GM04504 (cell line): ENCODE data around the gene EFCAB11.

ENCODE experiments used
- DNase-seq: peaks from one replicate; pipeline ENCODE4 v3.0.0-alpha.2; 2012; ENCODE audit warnings: low read depth

EFCAB11 gene

DNA sequence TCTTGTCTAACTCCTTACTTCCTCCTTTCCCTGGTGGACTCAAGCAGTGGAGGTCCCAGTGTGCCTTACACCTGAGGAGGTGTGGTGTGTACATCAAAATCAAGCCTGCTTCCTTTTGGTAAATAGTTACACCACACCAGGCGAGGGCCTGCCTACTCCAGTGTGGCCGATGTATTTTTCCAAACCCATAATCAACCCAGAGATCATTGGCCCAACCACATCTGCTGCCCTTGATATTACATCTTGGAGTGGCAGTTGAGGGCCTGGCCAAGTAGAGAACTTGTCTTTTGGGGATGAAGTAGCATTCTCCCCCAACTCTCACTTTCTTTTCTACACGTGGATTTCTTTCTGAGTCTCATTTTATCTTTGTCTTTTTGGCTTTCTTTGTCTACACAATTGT, 187.4 kb downstream of the EFCAB11 start:
- DNase-seq = no peak

DNA sequence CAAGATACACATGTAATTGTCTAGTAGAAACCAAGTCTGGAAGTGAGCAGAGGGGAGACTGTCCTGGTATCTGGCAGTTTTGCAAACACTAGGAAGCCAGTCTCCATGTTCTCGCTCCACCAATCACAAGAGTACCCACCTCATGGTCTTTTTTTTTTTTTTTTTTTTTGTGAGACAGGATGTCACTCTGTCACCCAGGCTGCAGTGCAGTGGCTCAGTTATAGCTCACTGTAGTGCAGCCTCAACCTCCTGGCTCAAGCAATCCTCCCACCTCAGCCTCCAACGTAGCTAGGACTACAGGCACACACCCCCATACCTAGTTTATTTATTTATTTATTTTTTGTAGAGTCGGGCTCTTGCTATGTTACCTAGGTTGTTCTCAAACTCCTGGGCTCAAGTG, 189.2 kb downstream of the EFCAB11 start:
- no peak for DNase-seq

DNA sequence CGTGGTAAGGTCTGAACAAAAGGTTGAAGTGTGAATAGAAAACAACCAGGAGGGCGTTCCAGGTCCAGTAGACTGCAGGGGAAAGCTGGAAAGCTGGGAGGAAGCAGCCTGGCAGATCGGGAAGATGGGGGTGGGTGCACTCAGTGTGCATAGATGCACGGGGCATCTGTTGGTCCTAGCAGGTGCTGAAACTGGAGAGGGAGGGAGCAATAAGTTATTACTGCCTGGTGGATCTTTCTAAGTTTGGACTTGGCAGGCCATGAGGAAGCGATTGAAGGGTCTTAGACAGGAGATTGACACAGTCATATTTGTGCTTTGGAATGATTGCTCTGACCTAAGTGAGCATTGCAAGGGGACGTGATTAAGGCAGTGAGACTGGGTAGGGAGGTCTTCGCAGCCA, 194.4 kb downstream of the EFCAB11 start:
- DNase-seq = no peak

DNA sequence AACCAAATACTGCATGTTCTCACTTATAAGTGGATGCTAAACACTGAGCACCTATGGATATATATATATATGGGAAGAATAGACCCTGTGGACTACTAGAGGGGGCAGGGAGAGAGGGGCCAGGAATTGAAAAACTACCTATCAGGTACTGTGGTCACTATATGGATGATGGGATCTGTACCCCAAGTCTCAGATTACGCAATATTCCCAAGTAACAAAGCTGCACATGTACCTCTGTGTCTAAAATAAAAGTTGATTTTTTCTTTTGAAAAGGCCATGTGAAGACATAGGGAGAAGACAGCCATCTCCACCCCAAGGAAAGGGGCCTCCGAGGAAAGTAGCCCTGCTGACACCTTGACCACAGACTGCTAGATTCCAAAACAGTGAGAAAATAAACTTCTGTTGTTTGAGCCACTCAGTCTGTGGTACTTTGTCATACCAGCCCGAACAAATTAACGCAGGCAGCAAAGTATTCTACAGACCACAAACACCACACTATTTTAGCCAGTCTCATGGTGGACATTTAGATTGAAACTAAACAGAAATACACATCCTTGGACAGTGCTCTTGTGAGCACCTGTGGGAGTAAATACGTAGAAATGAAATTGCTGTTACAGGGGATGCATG, 197.1 kb downstream of the EFCAB11 start:
- DNase-seq = no peak

DNA sequence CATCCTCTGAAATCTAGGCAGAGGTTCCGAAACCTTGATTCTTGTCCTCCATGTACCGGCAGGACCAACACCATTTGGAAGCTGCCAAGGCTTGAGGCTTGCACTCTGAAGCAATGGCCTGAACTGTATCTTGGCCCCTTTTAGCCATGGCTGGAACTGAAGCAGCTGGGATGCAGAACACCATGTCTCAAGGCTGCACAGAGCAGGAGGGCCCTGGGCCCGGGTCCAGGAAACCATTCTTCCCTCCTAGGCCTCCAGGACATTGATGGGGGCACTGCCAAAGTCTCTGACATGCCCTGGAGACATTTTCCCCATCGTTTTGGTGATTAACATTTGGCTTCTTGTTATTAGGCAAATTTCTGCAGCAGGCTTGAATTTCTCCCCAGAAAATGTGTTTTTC, 198.7 kb downstream of the EFCAB11 start:
- DNase-seq = no peak

DNA sequence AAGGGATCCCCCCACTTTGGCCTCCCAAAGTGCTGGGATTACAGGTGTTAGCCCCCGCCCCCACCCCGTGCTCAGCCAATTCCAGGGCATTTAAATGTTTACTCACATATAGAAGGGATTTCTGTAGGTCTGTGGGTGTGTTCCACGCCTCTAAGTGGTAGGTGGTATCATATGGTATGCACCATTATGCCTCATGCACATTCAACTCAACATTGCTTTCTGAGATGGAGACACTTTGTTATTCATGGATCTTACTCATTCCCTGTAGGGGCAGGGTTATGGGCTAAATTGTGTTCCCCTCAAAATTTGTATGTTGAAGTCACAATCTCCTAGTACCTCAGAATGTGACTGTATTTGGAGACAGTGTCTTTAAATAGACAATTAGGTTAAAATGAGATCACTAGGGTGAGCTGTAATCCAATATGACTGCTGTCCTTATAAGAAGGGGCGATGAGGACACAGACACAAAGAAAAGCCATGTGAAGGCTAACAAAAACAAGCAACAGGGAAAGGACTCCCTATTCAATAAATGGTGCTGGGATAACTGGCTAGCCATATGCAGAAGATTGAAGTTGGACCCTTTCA, 200.6 kb downstream of the EFCAB11 start:
- DNase-seq = no peak

DNA sequence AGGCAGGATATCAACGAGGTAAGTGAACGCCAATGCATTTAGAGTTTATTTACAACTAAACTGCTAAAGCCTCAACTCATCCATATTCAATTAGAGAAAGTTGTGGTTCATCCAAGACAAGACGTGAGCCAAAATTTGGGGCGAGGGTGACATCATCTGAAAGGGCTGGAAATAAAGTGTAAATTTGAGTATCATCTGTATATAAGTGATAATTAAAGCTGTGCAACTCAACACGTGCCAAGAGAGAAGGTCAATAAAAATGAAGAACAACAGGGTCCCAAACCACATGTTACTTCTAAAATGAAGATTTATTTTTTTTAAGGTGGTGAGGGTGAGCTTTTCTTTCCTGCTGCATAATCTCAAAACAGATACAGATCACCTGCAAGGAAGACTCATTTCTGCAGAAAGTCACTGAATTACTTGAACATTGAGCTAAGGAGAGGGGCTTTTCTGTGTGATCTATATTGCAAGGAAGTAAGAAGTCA, 203.6 kb downstream of the EFCAB11 start:
- no peak for DNase-seq

DNA sequence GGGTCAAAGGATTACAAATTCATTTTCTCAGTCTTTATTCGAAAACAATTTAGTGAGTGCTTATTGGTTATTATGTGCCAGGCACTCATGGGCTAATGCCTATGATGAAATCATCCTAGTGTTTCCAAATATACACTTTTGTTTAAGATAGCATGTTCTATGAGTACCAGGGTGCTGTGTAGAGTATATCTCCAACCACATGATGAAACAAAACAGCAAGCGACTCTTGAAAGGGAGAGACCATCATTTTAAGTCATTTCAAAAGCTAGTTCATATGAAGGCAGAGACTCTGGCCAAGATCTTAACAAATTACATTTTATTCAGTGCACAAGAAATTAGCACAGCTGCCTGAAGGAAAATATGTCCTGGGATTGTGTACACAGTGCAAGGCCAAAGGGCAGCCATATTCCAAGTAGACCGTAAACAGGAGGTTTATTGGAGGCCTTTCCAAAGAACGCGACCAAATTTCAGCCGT, 204.2 kb downstream of the EFCAB11 start:
- DNase-seq = no peak

DNA sequence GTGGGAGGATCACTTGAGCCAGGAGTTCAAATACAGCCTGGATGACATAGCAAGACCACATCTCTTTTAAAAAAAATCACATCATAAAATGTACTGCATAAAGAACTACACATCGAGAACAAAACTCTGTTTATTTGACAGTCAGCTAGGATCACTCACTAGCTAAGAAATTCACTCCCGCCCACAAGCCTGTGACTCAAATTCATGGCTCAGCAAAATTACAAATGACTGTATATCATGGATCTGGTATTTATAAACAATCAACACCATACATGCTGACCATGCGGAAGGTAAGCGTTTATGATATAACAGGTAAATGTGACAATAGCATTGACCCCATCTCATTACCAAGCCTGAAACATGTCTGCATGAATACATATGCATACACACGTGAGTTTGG, 206.5 kb downstream of the EFCAB11 start:
- no peak for DNase-seq

DNA sequence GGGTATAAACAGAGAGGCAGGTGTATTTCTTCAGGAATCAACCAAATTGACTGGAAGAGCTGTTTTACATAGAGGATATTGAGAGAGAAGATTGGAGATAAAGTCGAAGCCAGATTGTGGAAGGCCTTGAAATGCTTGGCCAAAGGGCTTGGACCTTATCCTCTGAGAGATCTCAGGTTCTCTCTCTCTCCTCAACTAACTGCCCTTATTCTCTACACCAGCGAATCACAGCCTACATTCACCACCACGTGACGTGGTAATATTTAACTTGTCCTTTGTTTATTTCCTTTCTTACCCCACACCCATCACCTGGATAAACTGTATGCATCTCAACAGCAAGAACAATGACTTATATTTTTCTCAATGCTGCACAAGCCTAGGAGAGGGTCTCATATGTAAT, 207.4 kb downstream of the EFCAB11 start:
- no peak for DNase-seq

DNA sequence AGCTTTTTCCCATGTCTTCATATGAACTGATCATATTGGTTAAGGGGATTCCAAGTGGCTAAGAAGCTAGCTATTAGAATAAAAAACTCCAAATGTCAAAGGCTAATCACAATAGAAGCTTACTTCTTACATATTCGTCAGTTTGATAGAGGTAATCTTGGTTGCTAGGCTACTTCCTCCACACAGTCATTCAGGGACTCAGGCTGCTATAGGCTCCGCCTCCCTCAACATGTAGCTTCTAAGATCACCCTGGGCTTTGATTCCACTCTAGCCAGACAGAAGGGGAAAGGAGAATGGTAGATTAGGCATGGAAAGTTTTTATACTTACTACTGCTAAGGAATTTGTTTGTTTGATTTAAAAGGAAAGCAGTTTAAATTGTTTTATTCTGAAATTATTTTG, 207.9 kb downstream of the EFCAB11 start:
- DNase-seq = no peak

DNA sequence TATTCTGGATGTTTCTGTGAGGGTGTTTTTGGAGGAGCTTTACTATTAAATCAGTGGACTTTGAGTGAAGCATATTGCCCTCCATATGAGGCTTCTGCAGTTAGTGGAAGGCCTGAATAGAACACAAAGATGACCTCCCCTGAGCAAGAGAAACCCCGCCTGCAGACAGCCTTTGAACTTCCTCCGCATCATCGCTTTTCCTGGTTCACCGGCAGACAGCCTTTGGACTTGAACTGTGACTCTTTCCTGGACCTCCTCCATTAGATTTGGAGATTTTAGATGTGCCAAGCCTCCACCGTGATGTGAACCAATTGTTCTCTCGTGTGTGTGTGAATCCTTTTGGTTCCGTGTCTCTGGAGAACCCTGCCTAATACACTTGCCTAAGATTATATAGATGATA, 208.4 kb downstream of the EFCAB11 start:
- no peak for DNase-seq
